CD4-positive, alpha-beta T cell (primary cell): ENCODE data around the gene ANO4. TPM values are rescaled to one million over a fixed set of nuclear protein-coding genes. Genes with fewer than 3 reads are reported as not detected.

ENCODE experiments used
- ATAC-seq: fragments of 200-7000 bp; cut with Tn5 transposase; one replicate; pipeline ENCODE4 v1.10.0; 2022; ENCODE audit warnings: mild to moderate bottlenecking; ENCODE audit not compliant: poor library complexity
- CTCF ChIA-PET: fragments of 350-600 bp; sonication (Branson Sonifier 250); formaldehyde crosslinking; loops from one replicate; lab custom pipeline; 2021; ENCODE audit warnings: antibody characterized with exemption, inconsistent platforms; lab: Charles Lee
- POLR2A ChIA-PET: fragments of 350-600 bp; sonication (Branson Sonifier 250); formaldehyde crosslinking; loops from one replicate; lab custom pipeline; 2021; ENCODE audit warnings: antibody characterized with exemption, inconsistent platforms; lab: Charles Lee
- DNase-seq, 14 experiments: peaks; one replicate each; pipeline ENCODE4 v3.0.0-alpha.2; 2013 to 2020; ENCODE audit warnings: mixed read lengths in 2 of 14
- H3K27ac ChIP-seq, 2 donors: one replicate each; pipeline versions ENCODE4 v1.5.1 to v1.7.0; 2013; ENCODE audit warnings: low read length in 2 of 2, low read depth in 1 of 2, mild to moderate bottlenecking in 1 of 2
- H3K27me3 ChIP-seq, 2 experiments: 1 replicate in 1 of 2; 2 replicates in 1 of 2; pipeline versions ENCODE4 v1.6.1 to v1.7.0; 2013; ENCODE audit warnings: low read length in 2 of 2, control low read depth in 1 of 2, mild to moderate bottlenecking in 1 of 2, moderate library complexity in 1 of 2; ENCODE audit not compliant: insufficient read depth in 2 of 2, control insufficient read depth in 1 of 2
- H3K36me3 ChIP-seq: one replicate; pipeline ENCODE4 v1.6.1; 2013; ENCODE audit warnings: low read length, control low read depth; ENCODE audit not compliant: insufficient read depth
- H3K4me1 ChIP-seq: one replicate; pipeline ENCODE4 v1.6.1; 2013; ENCODE audit warnings: low read length, control low read depth; ENCODE audit not compliant: insufficient read depth
- H3K4me3 ChIP-seq: one replicate; pipeline ENCODE4 v1.5.1; 2013; ENCODE audit warnings: mild to moderate bottlenecking, low read length, moderate library complexity
- H3K9me3 ChIP-seq, 2 experiments: 1 replicate in 1 of 2; 2 replicates in 1 of 2; pipeline versions ENCODE4 v1.6.1 to v1.7.0; 2013; ENCODE audit warnings: low read length in 2 of 2, mild to moderate bottlenecking in 2 of 2, control low read depth in 1 of 2, moderate library complexity in 1 of 2; ENCODE audit not compliant: control insufficient read depth in 1 of 2, insufficient read depth in 1 of 2
- H3K27ac Mint-ChIP-seq: one replicate; pipeline ENCODE4 v1.8.0; 2020; ENCODE audit warnings: mixed read lengths
- H3K27me3 Mint-ChIP-seq: one replicate; pipeline ENCODE4 v1.8.0; 2021; ENCODE audit warnings: mixed read lengths
- H3K36me3 Mint-ChIP-seq: one replicate; pipeline ENCODE4 v1.8.0; 2021; ENCODE audit warnings: low read depth, mixed read lengths
- H3K4me1 Mint-ChIP-seq: one replicate; pipeline ENCODE4 v1.8.0; 2021; ENCODE audit warnings: low read depth, mixed read lengths
- H3K4me3 Mint-ChIP-seq: one replicate; pipeline ENCODE4 v1.8.0; 2020; ENCODE audit warnings: mild to moderate bottlenecking, mixed read lengths
- H3K9me3 Mint-ChIP-seq: one replicate; pipeline ENCODE4 v1.8.0; 2020; ENCODE audit warnings: mixed read lengths
- CTCF ChIP-seq: fragments of 200-600 bp; IDR thresholded peaks from one replicate; pipeline ENCODE4 v1.8.0; 2022; ENCODE audit warnings: antibody characterized with exemption, mild to moderate bottlenecking
- intact Hi-C, 2 experiments: fragments of 100-400 bp; cut with DNase I in 1 of 2; cut with micrococcal nuclease in 1 of 2; formaldehyde crosslinking; loops; one replicate each; pipeline versions ENCODE4 v1.15.1 to v1.9.0; 2023 to 2025; cut with DNase I, micrococcal nuclease
- total RNA-seq, 174 experiments: library from RNA in 2 of 174; stranded (reverse) in 2 of 174; gene quantifications; one replicate each; pipeline ENCODE4 v1.2.3 and lab custom pipeline; 2021 to 2026

The ANO4 gene
- total RNA-seq, 2 experiments from 2014 or later: not detected

GRCh38 chr12:101010896-101011295 is 216.3 kb downstream of the ANO4 start:
- Mint-ChIP-seq H3K27ac (no peak overlapping the region), H3K4me3 (no peak overlapping the region), H3K36me3 (no peaks in the 10 kb centered on the region), H3K4me1 (no peaks in the 10 kb centered on the region), H3K9me3 (peaks cover 14% of the 10 kb centered on the region), H3K27me3 (no peaks in the 10 kb centered on the region)
- CTCF ChIA-PET: no interaction called here
- intact Hi-C loops: no loop called here
- POLR2A ChIA-PET: no interaction called here
- Histone ChIP-seq H3K27me3 (no peaks in the 10 kb centered on the region), H3K36me3 (no peaks in the 10 kb centered on the region), H3K4me1 (no peaks in the 10 kb centered on the region), H3K9me3 (peaks cover 0 to 12% of the 10 kb centered on the region in 2 experiments), H3K27ac (no peak overlapping the region), H3K4me3 (no peak overlapping the region)
- no peak for DNase-seq
- no peak for ATAC-seq
- TF ChIP-seq CTCF: no peak

DNA sequence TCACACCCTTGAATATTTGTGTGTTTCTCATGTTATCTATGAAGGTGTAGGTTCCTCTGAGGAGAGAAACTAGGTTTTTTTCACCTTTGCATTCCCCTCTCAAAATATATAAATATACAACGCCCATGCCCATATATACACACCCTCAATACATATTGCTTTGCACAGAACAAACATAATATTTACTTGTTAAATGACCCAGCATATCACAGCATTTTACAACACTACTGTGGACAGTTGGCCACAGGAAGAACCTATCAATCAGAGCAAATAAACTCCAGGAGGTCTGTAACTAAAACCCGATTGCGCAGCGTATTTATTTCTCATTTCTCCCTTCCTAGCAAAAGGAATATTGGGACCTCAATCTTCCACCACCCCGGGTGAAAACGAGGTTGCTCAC is 219.4 kb downstream of the ANO4 start:
- intact Hi-C loops: no loop called here
- Mint-ChIP-seq H3K9me3 (peaks cover 11% of the 10 kb centered on the region), H3K4me3 (no peak overlapping the region), H3K4me1 (no peaks in the 10 kb centered on the region), H3K36me3 (no peaks in the 10 kb centered on the region), H3K27ac (no peak overlapping the region), H3K27me3 (no peaks in the 10 kb centered on the region)
- ATAC-seq (no peak), DNase-seq (no peak)
- H3K27ac ChIP-seq: no peak overlapping the region
- POLR2A ChIA-PET: no interaction called here
- peaks cover 0 to 10% of the 10 kb centered on the region in 2 experiments for H3K9me3 ChIP-seq
- H3K36me3 ChIP-seq: no peaks in the 10 kb centered on the region
- H3K4me1 ChIP-seq: no peaks in the 10 kb centered on the region
- H3K4me3 ChIP-seq: no peak overlapping the region
- CTCF ChIA-PET: no interaction called here
- no peaks in the 10 kb centered on the region for H3K27me3 ChIP-seq
- TF ChIP-seq CTCF: no peak

DNA sequence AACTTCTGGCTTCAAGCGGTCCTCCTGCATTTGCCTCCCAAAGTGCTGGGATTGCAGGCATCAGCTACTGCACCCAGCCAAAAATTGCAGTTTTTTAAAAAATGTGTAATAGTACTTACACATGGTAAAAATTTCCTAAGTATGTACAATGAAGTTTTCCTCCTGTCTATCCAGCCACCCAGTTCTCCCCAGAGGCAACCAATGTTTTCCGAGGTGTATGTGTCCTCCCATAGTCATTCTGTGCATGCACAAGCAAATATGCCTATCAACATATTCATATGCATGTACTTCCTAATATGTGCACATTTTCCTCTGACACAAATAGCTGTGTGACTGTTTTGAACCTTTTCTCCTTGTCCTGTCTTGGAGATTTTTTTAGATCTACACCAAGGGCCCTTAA is 220.5 kb downstream of the ANO4 start:
- Histone ChIP-seq H3K27ac (no peak overlapping the region), H3K9me3 (no peaks in the 10 kb centered on the region), H3K4me1 (no peaks in the 10 kb centered on the region), H3K4me3 (no peak overlapping the region), H3K27me3 (no peaks in the 10 kb centered on the region), H3K36me3 (no peaks in the 10 kb centered on the region)
- CTCF ChIA-PET: no interaction called here
- H3K27ac Mint-ChIP-seq: no peak overlapping the region
- POLR2A ChIA-PET: no interaction called here
- H3K27me3 Mint-ChIP-seq: no peaks in the 10 kb centered on the region
- no peak for DNase-seq
- peaks cover 8% of the 10 kb centered on the region for H3K9me3 Mint-ChIP-seq
- H3K4me3 Mint-ChIP-seq: no peak overlapping the region
- no peaks in the 10 kb centered on the region for H3K4me1 Mint-ChIP-seq
- no peak for TF ChIP-seq CTCF
- no peaks in the 10 kb centered on the region for H3K36me3 Mint-ChIP-seq
- intact Hi-C loops: no loop called here
- no peak for ATAC-seq
